Measurements from ENCODE around the gene C10orf90.

C10orf90 gene

GRCh38 chr10:126670056-126670894, at the start of gene C10orf90:
Gene C10orf90, minus strand, starts transcription at chr10:126670693. Its CDS starts 213 bp downstream, at chr10:126670480.
- in situ Hi-C loops (cut with HindIII; ENCODE audit: low sequenced_read_pairs) = no loop called here

DNA sequence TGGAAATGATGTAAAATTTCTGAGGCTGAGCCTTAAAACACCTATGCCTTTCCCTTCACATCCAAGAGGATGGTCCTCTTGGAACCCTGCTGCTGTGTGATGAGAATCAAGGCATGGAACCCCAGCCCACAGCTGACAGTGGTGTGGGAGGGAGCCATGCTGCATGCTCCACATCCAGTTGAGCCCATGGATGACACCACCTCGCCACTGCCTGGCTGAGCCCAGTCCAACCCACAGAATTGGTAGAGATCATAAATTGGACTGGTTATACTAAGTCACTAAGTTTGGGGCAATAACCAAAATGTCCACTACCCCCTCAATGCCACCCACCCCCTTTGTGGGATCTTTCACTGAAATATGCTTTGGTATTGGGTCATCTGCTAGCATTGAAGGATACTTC, 45.9 kb upstream of the C10orf90 start:
- in situ Hi-C loops (cut with HindIII; ENCODE audit: low sequenced_read_pairs) = loop anchor here (10.0 kb wide), 1 partner anchor 62 kb away; no protein-coding TSS in a partner anchor

GRCh38 chr10:126713594-126713993, 43.1 kb upstream of the C10orf90 start:
- in situ Hi-C loops (cut with HindIII; ENCODE audit: low sequenced_read_pairs) = loop anchor here (10.0 kb wide), 1 partner anchor 59 kb away; no protein-coding TSS in a partner anchor

GRCh38 chr10:126712681-126713080, 42.2 kb upstream of the C10orf90 start:
- in situ Hi-C loops (cut with HindIII; ENCODE audit: low sequenced_read_pairs) = loop anchor here (10.0 kb wide), 1 partner anchor 58 kb away; no protein-coding TSS in a partner anchor

GRCh38 chr10:126705951-126706565, 35.6 kb upstream of the C10orf90 start:
- in situ Hi-C loops (cut with HindIII; ENCODE audit: low sequenced_read_pairs) = no loop called here

- in situ Hi-C loops (cut with HindIII; ENCODE audit: low sequenced_read_pairs) = no loop called here
Observed at GRCh38 chr10:126705131-126705530, 34.6 kb upstream of the C10orf90 start.

DNA sequence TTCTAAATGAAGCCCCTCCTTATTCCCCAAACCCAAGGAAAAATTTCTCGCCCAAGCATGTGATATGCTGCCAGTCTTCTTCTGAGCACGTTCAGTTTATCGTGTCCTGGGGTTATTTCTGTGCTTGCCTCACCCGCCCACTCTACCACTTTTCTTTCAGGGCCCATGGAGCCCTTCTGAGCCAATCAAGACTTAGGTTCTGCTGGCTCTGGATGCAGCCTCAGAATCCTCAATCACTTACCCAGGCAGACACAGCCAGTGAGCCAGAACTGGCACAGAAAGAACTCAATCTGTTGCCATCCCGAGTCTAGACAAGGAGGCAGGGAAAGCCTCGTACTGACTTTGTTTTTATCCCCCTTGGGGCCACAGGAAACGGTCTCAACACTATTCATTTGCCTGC, 34.2 kb upstream of the C10orf90 start:
- in situ Hi-C loops (cut with HindIII; ENCODE audit: low sequenced_read_pairs) = no loop called here

DNA sequence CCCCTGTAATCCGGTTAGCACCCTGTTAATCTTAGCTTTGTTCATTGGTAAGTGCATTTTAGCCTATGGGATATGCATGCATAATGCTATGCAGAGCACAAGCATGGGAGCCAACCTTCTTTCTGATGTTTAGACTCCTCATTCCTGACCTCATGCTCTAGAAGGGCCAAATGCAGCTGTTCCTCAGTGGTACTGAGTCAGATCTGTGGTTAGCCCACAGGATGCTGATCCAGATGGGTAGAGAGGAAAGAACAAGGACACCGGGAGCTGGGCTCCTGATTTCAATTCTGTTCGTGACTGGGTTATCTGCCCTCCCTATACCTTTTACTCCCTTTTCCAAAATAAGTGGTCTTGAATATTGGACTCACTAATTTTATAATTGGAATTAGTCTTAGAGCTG, 31.7 kb upstream of the C10orf90 start:
- in situ Hi-C loops (cut with HindIII; ENCODE audit: low sequenced_read_pairs) = no loop called here

GRCh38 chr10:126701526-126701925, 31.0 kb upstream of the C10orf90 start:
- in situ Hi-C loops (cut with HindIII; ENCODE audit: low sequenced_read_pairs) = no loop called here

DNA sequence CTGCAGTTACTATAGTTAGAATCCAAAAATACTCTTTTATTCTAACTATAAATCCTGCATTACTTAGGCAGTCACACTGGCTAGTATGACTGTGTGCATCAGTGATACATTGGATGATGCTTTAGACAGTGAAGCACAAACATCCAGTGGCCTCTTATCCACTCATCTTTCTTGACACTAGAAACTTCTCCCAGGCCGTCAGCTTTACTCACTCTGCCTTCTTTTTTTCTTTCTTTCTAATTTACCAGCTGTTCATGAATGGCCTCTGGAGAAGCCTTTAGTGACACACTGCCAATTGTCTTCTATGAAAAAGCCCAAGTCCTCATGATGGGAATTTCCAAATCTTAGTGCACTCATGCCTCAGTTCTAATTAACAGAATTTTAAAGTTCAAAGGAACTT, 26.2 kb upstream of the C10orf90 start:
- in situ Hi-C loops (cut with HindIII; ENCODE audit: low sequenced_read_pairs) = no loop called here

GRCh38 chr10:126691456-126691855, 21.0 kb upstream of the C10orf90 start:
- in situ Hi-C loops (cut with HindIII; ENCODE audit: low sequenced_read_pairs) = no loop called here

- in situ Hi-C loops (cut with HindIII; ENCODE audit: low sequenced_read_pairs) = no loop called here
Observed at GRCh38 chr10:126690534-126690933, 20.0 kb upstream of the C10orf90 start.

DNA sequence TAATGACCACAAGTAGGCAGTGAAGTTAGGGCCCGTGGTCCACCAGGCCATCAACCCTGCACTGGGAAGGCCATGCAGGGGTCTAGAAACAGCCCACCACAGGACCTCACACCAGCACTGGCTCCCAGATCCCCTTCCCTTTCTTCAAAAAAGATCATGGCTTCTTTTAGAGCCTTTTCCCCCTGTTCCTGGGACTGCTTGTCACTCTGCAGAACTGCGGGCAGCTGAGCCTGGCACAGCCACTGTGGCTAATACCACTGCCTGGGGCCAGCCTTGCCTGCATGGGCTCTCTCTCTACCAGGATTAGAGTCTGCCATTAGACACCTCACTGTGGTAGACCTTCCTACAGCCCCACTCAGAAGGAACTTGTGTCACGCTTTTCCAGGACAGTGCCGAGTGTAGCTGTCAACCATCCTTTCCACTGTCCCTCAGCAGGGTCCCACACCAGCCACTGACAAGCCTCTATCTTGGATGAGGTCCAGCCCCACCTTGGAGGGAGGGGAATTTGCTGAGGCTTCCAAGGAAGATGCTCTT, 19.0 kb upstream of the C10orf90 start:
- in situ Hi-C loops (cut with HindIII; ENCODE audit: low sequenced_read_pairs) = no loop called here

DNA sequence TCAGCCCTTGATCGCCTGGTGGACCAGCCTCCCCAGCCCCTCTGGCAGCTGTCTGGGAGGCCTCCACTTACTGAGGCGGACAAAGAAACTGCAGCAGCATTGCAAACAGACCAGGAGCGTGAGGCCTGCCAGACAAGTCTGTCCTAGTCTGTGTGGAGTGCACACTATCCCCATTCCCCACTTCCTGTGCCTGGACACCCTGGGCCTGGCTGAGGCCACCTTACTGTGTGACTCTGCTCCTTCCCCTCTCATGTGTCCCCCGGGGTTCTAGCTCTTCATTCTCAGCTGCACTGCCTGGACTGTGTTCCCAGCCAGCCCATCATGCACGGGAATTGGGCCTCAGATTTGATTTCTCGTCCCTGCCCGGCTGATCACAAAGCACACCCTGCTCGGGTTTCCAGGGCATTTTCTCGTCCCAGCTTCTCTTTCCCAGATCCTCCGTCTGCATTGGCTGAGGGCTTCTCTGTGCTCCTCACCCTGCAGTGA, 16.7 kb upstream of the C10orf90 start:
- in situ Hi-C loops (cut with HindIII; ENCODE audit: low sequenced_read_pairs) = no loop called here

DNA sequence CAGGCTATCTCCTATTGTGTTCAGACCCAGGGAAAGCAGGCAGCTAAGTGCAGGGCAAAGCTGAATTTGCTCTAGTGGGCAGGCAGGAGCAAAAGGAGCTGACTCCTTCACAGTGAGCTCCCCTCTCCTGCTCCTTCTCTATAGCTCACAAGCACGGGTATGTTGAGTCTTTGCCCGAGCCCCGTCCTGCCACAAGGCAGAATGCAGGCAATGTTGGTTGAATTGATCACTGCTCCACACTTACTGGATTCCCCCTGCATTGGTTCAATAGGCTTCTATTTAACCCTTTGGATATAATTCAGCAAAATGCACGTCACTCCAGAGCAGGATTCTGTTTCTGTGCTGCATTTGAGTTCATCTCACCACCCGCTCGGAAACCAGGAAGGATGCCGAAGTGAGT, 16.2 kb upstream of the C10orf90 start:
- in situ Hi-C loops (cut with HindIII; ENCODE audit: low sequenced_read_pairs) = no loop called here

GRCh38 chr10:126686268-126686667, 15.8 kb upstream of the C10orf90 start:
- in situ Hi-C loops (cut with HindIII; ENCODE audit: low sequenced_read_pairs) = no loop called here

GRCh38 chr10:126685756-126686155, 15.3 kb upstream of the C10orf90 start:
- in situ Hi-C loops (cut with HindIII; ENCODE audit: low sequenced_read_pairs) = no loop called here

- in situ Hi-C loops (cut with HindIII; ENCODE audit: low sequenced_read_pairs) = no loop called here
Observed at GRCh38 chr10:126684171-126684745, 13.8 kb upstream of the C10orf90 start.

- in situ Hi-C loops (cut with HindIII; ENCODE audit: low sequenced_read_pairs) = no loop called here
Observed at GRCh38 chr10:126683466-126683865, 13.0 kb upstream of the C10orf90 start.

DNA sequence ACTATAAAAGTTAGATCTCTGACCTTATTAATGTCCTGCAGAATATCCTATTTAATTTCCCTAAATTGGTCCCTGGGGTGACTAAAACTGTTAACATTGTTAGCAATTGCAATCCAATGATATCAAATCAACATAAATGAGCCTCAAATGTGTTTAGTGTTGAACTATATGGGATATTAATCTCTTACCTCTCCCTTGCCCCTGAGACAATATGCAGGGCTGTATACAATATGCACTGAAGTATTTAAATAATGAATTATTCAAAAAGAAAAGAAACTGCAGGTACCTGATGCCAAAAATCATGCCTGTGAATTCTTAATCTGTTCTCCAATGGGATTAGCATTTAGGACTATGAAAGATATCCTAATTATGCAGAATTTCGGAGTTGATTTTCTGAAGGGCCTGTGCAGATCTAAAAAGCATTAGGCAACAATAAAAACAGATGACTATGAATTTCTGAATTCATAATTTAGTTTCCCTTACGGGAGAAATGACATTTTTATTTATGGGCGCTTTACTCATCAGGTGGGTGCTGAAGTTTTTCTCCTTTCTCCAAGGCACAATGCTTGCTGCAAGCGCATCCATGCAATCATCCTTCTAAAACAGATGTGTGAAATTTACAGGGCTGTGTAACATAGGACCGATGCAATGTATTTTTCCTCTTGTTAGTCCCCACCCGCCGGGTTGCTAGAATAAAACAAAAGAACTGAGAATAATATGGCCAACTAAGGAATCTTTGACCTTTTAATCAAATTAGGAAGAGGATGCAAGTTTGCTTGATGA, 5.4 kb upstream of the C10orf90 start:
- in situ Hi-C loops (cut with HindIII; ENCODE audit: low sequenced_read_pairs) = no loop called here
